GM12878 (cell line): ENCODE data around the gene RNASEL. TPM values are rescaled to one million over a fixed set of nuclear protein-coding genes. Genes with fewer than 3 reads are reported as not detected.

ENCODE experiments used
- BCLAF1 ChIP-seq: fragments of 450-650 bp; IDR thresholded peaks from 2 replicates; pipeline ENCODE4 v1.6.1; 2017; ENCODE audit warnings: antibody characterized with exemption, mild to moderate bottlenecking, moderate library complexity
- BHLHE40 ChIP-seq, 2 experiments: fragments of 450-650 bp in 1 of 2; IDR thresholded peaks; 2 replicates each; pipeline ENCODE4 v1.6.1; 2011 to 2017; ENCODE audit warnings: low read depth in 2 of 2, borderline replicate concordance in 1 of 2, improper control_type of control experiment in 1 of 2, low read length in 1 of 2, mild to moderate bottlenecking in 1 of 2
- IRF3 ChIP-seq: fragments of 450-650 bp; IDR thresholded peaks from 2 replicates; pipeline ENCODE4 v1.6.1; 2014; ENCODE audit warnings: mild to moderate bottlenecking
- JUNB ChIP-seq: IDR thresholded peaks from 2 replicates; pipeline ENCODE4 v1.6.1; 2016; ENCODE audit warnings: antibody characterized with exemption, mild to moderate bottlenecking
- MTA2 ChIP-seq: fragments of 450-650 bp; IDR thresholded peaks from 2 replicates; pipeline ENCODE4 v1.6.1; 2016; ENCODE audit warnings: low read depth, mild to moderate bottlenecking, moderate library complexity
- NFIC ChIP-seq: IDR thresholded peaks from 2 replicates; pipeline ENCODE4 v1.6.1; 2012; ENCODE audit warnings: low read depth, mild to moderate bottlenecking, inconsistent platforms, low read length, moderate library complexity
- RCOR1 ChIP-seq: conservative IDR thresholded peaks from 2 replicates; pipeline ENCODE4 v1.6.1; 2012; ENCODE audit warnings: low read depth, low read length, improper control_type of control experiment
- SPI1 ChIP-seq: IDR thresholded peaks from 2 replicates; pipeline ENCODE4 v1.6.1; 2011; ENCODE audit warnings: low read depth, mild to moderate bottlenecking, low read length, moderate library complexity, borderline replicate concordance; ENCODE audit not compliant: insufficient read depth
- SREBF1 ChIP-seq: IDR thresholded peaks from 2 replicates; pipeline ENCODE4 v1.6.1; 2012; ENCODE audit warnings: mild to moderate bottlenecking, low read length
- TARDBP ChIP-seq: IDR thresholded peaks from 2 replicates; pipeline ENCODE4 v1.6.1; 2016; ENCODE audit warnings: borderline replicate concordance
- TBL1XR1 ChIP-seq: IDR thresholded peaks from 2 replicates; pipeline ENCODE4 v1.6.1; 2012; ENCODE audit warnings: low read depth, low read length, improper control_type of control experiment
- ZBTB4 ChIP-seq: fragments of 450-650 bp; formaldehyde crosslinking; IDR thresholded peaks from 2 replicates; pipeline ENCODE4 v1.4.0; 2022; ENCODE audit warnings: mild to moderate bottlenecking, moderate library complexity
- polyA plus RNA-seq, 11 experiments: library from polyadenylated mRNA; depleted of rRNA in 4 of 11; unstranded in 6 of 11; stranded (reverse) in 5 of 11; fragments of >200 nt; fragmentation: Nextera tagmentation in 4 of 11; fragmentation: Illumina TruSeq in 1 of 11; extraction: Ambion mirVana in 4 of 11; extraction: Trizol in 1 of 11; gene quantifications; 1 replicate in 1 of 11; 2 replicates in 10 of 11; pipeline versions ENCODE4 v1.2.1 to v1.2.3, GENCODE V29; 2011 to 2016; ENCODE audit warnings: inconsistent platforms in 2 of 11, missing spikeins in 2 of 11, low read depth in 1 of 11
- total RNA-seq, 4 experiments: library from RNA; depleted of rRNA in 3 of 4; stranded (reverse); fragments of >200 nt in 3 of 4; fragmentation: Illumina TruSeq in 1 of 4; extraction: Trizol in 1 of 4; gene quantifications; 2 replicates each; pipeline versions ENCODE4 v1.2.1 to v1.2.3, GENCODE V29; 2013 to 2021
- TF ChIP-seq, protein P1 (sequence below): fragments of 450-650 bp; IDR thresholded peaks from 2 replicates; pipeline ENCODE4 v1.6.1; 2016; ENCODE audit warnings: mild to moderate bottlenecking
- TF ChIP-seq, protein P2 (sequence below): fragments of 450-650 bp; conservative IDR thresholded peaks from 2 replicates; pipeline ENCODE4 v1.6.1; 2017; ENCODE audit warnings: mild to moderate bottlenecking, moderate library complexity

RNASEL gene
- total and polyA plus RNA-seq, 10 of the 15 experiments (the other 5 are each of a cell fraction or from before 2014, with no cell fraction given): 3.0 to 10.8 (median 5.0) TPM

- TF ChIP-seq ZBTB4 (CRISPR knock-in tag) (no peak), BCLAF1 (no peak), JUNB (peak; percentile 16; the same call in 1 of the 2 replicates), IRF3 (no peak), MTA2 (peak; percentile 65), SPI1 (0 out of 2 replicates have a peak, but pooled peaks have one; percentile 5), TARDBP (no peak), NFIC (peak; percentile 99), BHLHE40 (IDR thresholded peaks at IDR 0.05; ENCODE audit: borderline replicate concordance in 1 of 2, low read depth in 2 of 2, low read length in 1 of 2) (peak in 1 of 2 experiments; percentile 13; a peak in 1 of 4 replicates), RCOR1 (no peak), SREBF1 (no peak), TBL1XR1 (0 out of 2 replicates have a peak, but pooled peaks have one; percentile 32)
- TF ChIP-seq, protein P1, sequence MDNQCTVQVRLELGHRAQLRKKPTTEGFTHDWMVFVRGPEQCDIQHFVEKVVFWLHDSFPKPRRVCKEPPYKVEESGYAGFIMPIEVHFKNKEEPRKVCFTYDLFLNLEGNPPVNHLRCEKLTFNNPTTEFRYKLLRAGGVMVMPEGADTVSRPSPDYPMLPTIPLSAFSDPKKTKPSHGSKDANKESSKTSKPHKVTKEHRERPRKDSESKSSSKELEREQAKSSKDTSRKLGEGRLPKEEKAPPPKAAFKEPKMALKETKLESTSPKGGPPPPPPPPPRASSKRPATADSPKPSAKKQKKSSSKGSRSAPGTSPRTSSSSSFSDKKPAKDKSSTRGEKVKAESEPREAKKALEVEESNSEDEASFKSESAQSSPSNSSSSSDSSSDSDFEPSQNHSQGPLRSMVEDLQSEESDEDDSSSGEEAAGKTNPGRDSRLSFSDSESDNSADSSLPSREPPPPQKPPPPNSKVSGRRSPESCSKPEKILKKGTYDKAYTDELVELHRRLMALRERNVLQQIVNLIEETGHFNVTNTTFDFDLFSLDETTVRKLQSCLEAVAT: 0 out of 2 replicates have a peak, but pooled peaks have one; percentile 11
- TF ChIP-seq, protein P2, sequence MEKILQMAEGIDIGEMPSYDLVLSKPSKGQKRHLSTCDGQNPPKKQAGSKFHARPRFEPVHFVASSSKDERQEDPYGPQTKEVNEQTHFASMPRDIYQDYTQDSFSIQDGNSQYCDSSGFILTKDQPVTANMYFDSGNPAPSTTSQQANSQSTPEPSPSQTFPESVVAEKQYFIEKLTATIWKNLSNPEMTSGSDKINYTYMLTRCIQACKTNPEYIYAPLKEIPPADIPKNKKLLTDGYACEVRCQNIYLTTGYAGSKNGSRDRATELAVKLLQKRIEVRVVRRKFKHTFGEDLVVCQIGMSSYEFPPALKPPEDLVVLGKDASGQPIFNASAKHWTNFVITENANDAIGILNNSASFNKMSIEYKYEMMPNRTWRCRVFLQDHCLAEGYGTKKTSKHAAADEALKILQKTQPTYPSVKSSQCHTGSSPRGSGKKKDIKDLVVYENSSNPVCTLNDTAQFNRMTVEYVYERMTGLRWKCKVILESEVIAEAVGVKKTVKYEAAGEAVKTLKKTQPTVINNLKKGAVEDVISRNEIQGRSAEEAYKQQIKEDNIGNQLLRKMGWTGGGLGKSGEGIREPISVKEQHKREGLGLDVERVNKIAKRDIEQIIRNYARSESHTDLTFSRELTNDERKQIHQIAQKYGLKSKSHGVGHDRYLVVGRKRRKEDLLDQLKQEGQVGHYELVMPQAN: no peak
These were observed 34.0 kb upstream of the RNASEL start (continued) for GRCh38 chr1:182622901-182623528.
